Mucosa of descending colon (tissue), 3 donors: ENCODE results near the gene IDH3A. TPM values are rescaled to one million over a fixed set of nuclear protein-coding genes. Genes with fewer than 3 reads are reported as not detected.

Experiments
- ATAC-seq: fragments of 200-7000 bp; cut with Tn5 transposase; one replicate; pipeline ENCODE4 v1.9.1; 2020; ENCODE audit warnings: mild to moderate bottlenecking, moderate library complexity
- DNase-seq, 3 donors: peaks; one replicate each; pipeline ENCODE4 v3.0.0-alpha.2; 2020
- H3K36me3 ChIP-seq: fragments of 200-600 bp; one replicate; pipeline ENCODE4 v1.8.0; 2021; ENCODE audit warnings: low read depth, mild to moderate bottlenecking
- H3K4me1 ChIP-seq: fragments of 200-600 bp; one replicate; pipeline ENCODE4 v1.8.0; 2021; ENCODE audit warnings: low read depth, mild to moderate bottlenecking
- H3K4me3 ChIP-seq: fragments of 200-600 bp; one replicate; pipeline ENCODE4 v1.8.0; 2021; ENCODE audit warnings: mild to moderate bottlenecking
- H3K9me3 ChIP-seq: fragments of 200-600 bp; one replicate; pipeline ENCODE4 v1.8.0; 2021; ENCODE audit warnings: mild to moderate bottlenecking
- intact Hi-C, 2 donors: fragments of 100-400 bp; cut with DNase I in 1 of 2; cut with micrococcal nuclease in 1 of 2; formaldehyde crosslinking; loops; one replicate each; pipeline versions ENCODE4 v1.11.0 to v1.11.1; 2022; cut with DNase I, micrococcal nuclease
- total RNA-seq, 3 donors: library from RNA; stranded (reverse); fragmentation: NEBNext Ultra II Directional in 2 of 3; extraction: Animal tissue kit (Norgen Biotek cat#: 25700) in 2 of 3; gene quantifications; one replicate each; pipeline versions ENCODE4 v1.2.1 to v1.2.4, GENCODE V29; 2021 to 2023
- TF ChIP-seq, protein P1 (sequence below): fragments of 200-600 bp; IDR thresholded peaks from one replicate; pipeline ENCODE4 v1.8.0; 2022; ENCODE audit warnings: antibody characterized with exemption, mild to moderate bottlenecking
- donor health status: DM: no; HTN: no; CAD: no; lungs with moderate emphysema.
- donor health status: DM: no; HTN: no; CAD: no.
- donor health status: DM: no; HTN: yes; CAD: no.

The IDH3A gene
- total RNA-seq, 3 donors from 2014 or later: 183 to 227 (median 207) TPM

DNA sequence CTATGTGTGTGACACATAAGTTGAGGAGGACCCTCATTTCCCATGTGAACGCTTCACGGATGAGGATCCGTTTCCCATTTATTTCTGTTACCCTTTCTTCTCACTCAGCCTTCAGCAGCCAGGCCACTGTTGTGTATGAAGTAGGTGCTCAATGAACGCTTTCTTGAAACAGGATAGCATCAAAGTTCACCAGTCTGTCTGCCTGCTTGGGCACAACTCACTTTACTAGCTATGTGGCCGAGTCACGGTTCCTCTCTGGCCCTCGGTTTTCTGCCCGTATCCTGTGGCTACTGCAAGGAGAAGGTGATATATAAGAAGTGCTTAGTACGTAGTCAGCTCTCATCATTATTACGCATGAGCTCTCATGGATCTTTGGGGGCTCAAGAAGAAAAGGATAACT is 62.8 kb downstream of the IDH3A start:
- ATAC-seq (no peak), DNase-seq (no peak)
- H3K4me1 ChIP-seq: peaks cover 42% of the 10 kb centered on the region
- no peak overlapping the region for H3K4me3 ChIP-seq
- TF ChIP-seq, protein P1, sequence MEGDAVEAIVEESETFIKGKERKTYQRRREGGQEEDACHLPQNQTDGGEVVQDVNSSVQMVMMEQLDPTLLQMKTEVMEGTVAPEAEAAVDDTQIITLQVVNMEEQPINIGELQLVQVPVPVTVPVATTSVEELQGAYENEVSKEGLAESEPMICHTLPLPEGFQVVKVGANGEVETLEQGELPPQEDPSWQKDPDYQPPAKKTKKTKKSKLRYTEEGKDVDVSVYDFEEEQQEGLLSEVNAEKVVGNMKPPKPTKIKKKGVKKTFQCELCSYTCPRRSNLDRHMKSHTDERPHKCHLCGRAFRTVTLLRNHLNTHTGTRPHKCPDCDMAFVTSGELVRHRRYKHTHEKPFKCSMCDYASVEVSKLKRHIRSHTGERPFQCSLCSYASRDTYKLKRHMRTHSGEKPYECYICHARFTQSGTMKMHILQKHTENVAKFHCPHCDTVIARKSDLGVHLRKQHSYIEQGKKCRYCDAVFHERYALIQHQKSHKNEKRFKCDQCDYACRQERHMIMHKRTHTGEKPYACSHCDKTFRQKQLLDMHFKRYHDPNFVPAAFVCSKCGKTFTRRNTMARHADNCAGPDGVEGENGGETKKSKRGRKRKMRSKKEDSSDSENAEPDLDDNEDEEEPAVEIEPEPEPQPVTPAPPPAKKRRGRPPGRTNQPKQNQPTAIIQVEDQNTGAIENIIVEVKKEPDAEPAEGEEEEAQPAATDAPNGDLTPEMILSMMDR: no peak
- intact Hi-C loops: no loop called here
- no peaks in the 10 kb centered on the region for H3K9me3 ChIP-seq
- H3K36me3 ChIP-seq: no peaks in the 10 kb centered on the region

DNA sequence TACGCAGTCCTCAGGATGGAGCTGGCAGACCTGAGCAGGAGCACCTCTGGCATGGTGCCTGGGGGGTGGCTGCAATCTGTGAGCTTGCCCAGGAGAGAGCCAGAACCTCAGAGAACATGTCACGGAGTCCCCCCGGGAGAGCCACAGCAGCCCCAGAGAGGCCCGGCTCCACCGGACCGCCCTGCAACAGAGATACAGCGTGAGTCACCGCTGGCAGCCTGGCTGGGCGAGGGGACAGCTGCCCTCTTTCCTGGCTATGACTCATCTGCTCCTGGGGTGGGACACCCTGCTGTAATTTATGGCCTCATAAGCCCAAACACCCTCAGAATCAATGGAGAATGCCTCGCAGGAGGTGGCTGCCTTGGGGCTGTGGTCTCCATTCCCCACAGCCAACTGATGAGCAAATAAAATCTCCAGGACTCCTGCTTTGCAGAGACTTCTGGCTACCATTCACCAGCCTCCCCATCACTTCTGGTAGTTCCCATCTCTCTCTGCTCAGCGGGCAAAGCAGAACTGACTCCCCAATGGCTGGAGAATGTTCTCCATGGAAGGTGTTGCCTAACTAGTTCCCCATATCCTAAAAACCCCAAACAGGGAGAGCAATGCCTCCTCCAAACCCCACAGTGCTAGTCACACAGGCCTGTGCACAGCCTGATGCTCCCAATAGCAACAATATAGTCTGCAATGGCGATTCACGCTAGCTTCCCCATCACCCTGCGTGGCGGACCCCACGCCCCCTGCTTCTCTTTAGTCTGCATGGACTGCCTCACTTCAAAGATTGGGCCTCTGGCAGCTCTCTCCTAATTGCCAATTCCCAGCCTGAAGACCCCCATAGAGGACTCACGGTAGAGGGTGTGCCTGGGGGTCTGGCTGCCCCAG is 63.6 kb downstream of the IDH3A start:
- Histone ChIP-seq H3K4me1 (peaks cover 42% of the 10 kb centered on the region), H3K9me3 (no peaks in the 10 kb centered on the region), H3K36me3 (no peaks in the 10 kb centered on the region), H3K4me3 (no peak overlapping the region)
- peak; percentile 77 for ATAC-seq
- DNase-seq: peak; percentile 66 to 84 (median 81)
- intact Hi-C loops: no loop called here
- TF ChIP-seq, protein P1: no peak

DNA sequence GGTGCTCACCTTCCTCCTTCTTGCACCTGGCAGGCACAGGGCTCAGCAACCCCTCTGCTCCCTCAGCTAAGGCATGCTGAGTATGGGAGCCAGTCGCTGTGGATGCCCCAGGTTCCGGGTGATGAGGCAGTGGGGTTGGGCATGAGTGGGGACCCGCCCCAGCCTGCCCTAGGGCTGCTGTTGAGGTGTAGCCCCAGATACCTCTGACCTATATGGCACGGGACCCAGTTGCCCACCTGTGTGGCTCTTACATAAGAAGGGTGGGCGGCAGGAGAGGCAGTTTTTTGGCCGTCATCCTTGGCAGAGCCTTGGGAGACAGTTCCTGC is 64.2 kb downstream of the IDH3A start:
- Histone ChIP-seq H3K4me1 (peaks cover 42% of the 10 kb centered on the region), H3K9me3 (no peaks in the 10 kb centered on the region), H3K36me3 (no peaks in the 10 kb centered on the region), H3K4me3 (no peak overlapping the region)
- TF ChIP-seq, protein P1: no peak
- no peak for DNase-seq
- intact Hi-C loops: no loop called here
- no peak for ATAC-seq

DNA sequence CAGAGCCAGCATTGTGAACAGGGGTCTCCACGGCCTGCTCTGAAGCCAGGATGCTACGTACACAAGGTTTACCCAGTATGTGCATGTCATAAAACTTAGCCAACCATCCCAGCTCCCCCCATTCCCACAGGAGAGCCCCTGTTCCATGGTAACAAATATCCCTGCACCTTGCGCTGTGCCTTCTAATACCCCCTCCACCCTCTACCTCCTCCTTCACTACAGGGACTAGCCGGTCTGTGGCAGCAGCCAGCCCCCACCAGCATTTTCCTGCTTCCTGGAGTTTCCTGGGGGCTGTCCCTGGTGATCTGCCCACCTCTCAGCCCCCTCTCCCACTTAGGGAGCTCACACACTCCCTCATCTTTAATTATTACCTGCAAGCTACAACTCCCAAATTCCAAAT is 64.8 kb downstream of the IDH3A start:
- TF ChIP-seq, protein P1: no peak
- no peak for ATAC-seq
- H3K4me1 ChIP-seq: peaks cover 42% of the 10 kb centered on the region
- no peak overlapping the region for H3K4me3 ChIP-seq
- intact Hi-C loops: no loop called here
- H3K36me3 ChIP-seq: no peaks in the 10 kb centered on the region
- DNase-seq: no peak
- no peaks in the 10 kb centered on the region for H3K9me3 ChIP-seq

DNA sequence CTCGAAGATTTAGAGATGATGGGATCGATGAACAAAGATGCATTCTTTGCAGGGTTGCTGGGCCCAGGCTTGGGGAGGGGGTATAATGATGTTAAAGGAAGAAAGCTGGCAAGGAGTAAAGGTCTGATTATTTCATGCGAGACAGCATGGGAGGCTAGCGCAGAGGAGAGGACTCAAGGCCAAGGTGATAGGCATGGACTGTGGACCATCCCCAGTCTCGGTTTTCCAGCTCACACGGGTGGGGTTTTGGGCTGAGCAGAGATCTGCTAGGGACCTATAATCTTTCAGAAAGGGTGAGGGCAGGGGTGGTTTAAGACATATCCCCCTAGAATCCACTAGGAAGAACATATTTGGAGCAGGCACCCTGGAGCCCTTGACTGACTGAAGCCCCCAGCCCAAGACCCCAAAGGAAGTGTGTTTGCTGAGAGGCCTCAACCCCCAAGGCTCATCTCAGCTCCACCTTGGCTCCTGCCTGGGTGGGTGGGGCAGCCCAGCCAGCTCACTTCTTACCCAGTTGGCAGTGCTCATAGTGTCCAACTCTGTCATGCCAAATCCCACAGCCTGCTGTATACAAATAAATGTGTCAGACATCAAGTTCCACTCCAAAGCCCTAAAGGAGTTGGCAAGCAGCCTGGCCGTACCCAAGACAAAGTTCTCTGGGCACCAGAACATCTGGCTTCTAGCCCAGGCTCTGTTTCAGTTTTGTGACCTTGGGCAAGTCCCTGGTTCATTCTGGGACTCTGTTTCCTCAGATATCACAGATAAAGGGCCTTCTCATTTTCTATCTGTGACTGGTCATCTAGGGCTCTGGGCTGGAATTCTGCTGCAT is 67.3 kb downstream of the IDH3A start:
- intact Hi-C loops: no loop called here
- H3K9me3 ChIP-seq: no peaks in the 10 kb centered on the region
- DNase-seq: peak; percentile 87 to 97 (median 88)

More for the DNA sequence above, 67.3 kb downstream of the IDH3A start:
- no peak overlapping the region for H3K4me3 ChIP-seq
- peaks cover 31% of the 10 kb centered on the region for H3K4me1 ChIP-seq
- peak; percentile 93 for ATAC-seq
- TF ChIP-seq, protein P1: no peak
- H3K36me3 ChIP-seq: no peaks in the 10 kb centered on the region
